K562 (cell line): Measurements from ENCODE around the gene NUF2. TPM values are rescaled to one million over a fixed set of nuclear protein-coding genes. Genes with fewer than 3 reads are reported as not detected.
"Not testable (repeated sequence)": the region's sequence is repeated elsewhere in the genome, so short reads cannot be mapped to it uniquely, and the experiment has no call there.

Source experiments
- ATAC-seq: fragments of 200-7000 bp; cut with Tn5 transposase; 3 replicates; pipeline ENCODE4 v1.9.1; 2020; ENCODE audit warnings: moderate library complexity
- BruUV-seq: library from RNA; stranded (reverse); fragments of 400-500 nt; replicated peaks from 2 replicates; lab custom pipeline; 2021; lab: Mats Ljungman, UMichigan
- CTCF ChIA-PET: fragments of 300-600 bp; formaldehyde crosslinking; extraction: SDS; loops from one replicate; lab custom pipeline; 2021; ENCODE audit warnings: low intra/inter-chr PET ratio; lab: Yijun Ruan, JAX
- POLR2A ChIA-PET: fragments of 300-600, 350-650 bp; sonication (Branson Sonifier 250); formaldehyde crosslinking; extraction: SDS; loops from one replicate; lab custom pipeline; 2021; ENCODE audit warnings: antibody characterized with exemption, inconsistent platforms; lab: Yijun Ruan, JAX
- DNase-seq, 4 experiments: peaks; one replicate each; pipeline versions ENCODE4 v3.0.0 to v3.0.0-alpha.2; 2011 to 2018; ENCODE audit warnings: low spot score in 3 of 4, mixed read lengths in 3 of 4; ENCODE audit errors: extremely low read depth in 1 of 4
- FAIRE-seq: peaks from 2 replicates; lab custom pipeline; 2011; peaks lifted over from hg19 to GRCh38; lab: Jason Lieb, UNC
- H2AFZ ChIP-seq: 2 replicates; pipeline ENCODE4 v1.6.0; 2011; ENCODE audit warnings: low read depth, low read length, control low read depth, inconsistent platforms
- H3K27ac ChIP-seq: fragments of 200-600 bp; 3 replicates; pipeline ENCODE4 v1.8.0; 2011; ENCODE audit warnings: low read depth, mild to moderate bottlenecking, control low read depth, inconsistent platforms, low read length, moderate library complexity, mixed read lengths; ENCODE audit errors: extremely low read depth
- H3K27me3 ChIP-seq, 2 experiments: fragments of 300-600 bp in 1 of 2; 2 replicates in 1 of 2; 3 replicates in 1 of 2; pipeline versions ENCODE4 v1.6.0 to v1.8.0; 2011; ENCODE audit warnings: inconsistent platforms in 2 of 2, low read length in 2 of 2, mild to moderate bottlenecking in 1 of 2, mixed read lengths in 1 of 2, moderate library complexity in 1 of 2; ENCODE audit not compliant: control insufficient read depth in 2 of 2, insufficient read depth in 2 of 2
- H3K36me3 ChIP-seq: fragments of 300-600 bp; 3 replicates; pipeline ENCODE4 v1.8.0; 2011; ENCODE audit warnings: mild to moderate bottlenecking, low read length, inconsistent platforms; ENCODE audit not compliant: control insufficient read depth, insufficient read depth
- H3K4me1 ChIP-seq, 2 experiments: fragments of 200-600 bp in 1 of 2; replicated peaks in 1 of 2; 2 replicates in 1 of 2; 3 replicates in 1 of 2; pipeline versions ENCODE4 v1.5.1 to v1.8.0; 2011; ENCODE audit warnings: inconsistent platforms in 2 of 2, low read length in 2 of 2, mild to moderate bottlenecking in 1 of 2, mixed read lengths in 1 of 2, moderate library complexity in 1 of 2; ENCODE audit not compliant: control insufficient read depth in 2 of 2, insufficient read depth in 2 of 2
- H3K4me2 ChIP-seq: 2 replicates; pipeline ENCODE4 v1.6.1; 2011; ENCODE audit warnings: low read length, control low read depth, inconsistent platforms, mixed read lengths; ENCODE audit not compliant: insufficient read depth
- H3K4me3 ChIP-seq: fragments of 200-600 bp; sonication (generic), shearing (Covaris generic); 2 replicates; pipeline ENCODE4 v1.5.1; 2016; ENCODE audit warnings: control low read depth, inconsistent platforms
- H3K79me2 ChIP-seq: fragments of 200-600 bp; 3 replicates; pipeline ENCODE4 v1.8.0; 2011; ENCODE audit warnings: low read length, inconsistent platforms; ENCODE audit not compliant: control insufficient read depth, insufficient read depth
- H3K9ac ChIP-seq, 2 experiments: 2 replicates each; pipeline versions ENCODE4 v1.6.0 to v1.6.1; 2011; ENCODE audit warnings: low read depth in 2 of 2, low read length in 2 of 2, control low read depth in 1 of 2, inconsistent platforms in 1 of 2, mild to moderate bottlenecking in 1 of 2, mixed read lengths in 1 of 2; ENCODE audit not compliant: insufficient read depth in 1 of 2
- H3K9me1 ChIP-seq: one replicate; pipeline ENCODE4 v1.6.0; 2011; ENCODE audit warnings: inconsistent platforms, mild to moderate bottlenecking, low read length, moderate library complexity; ENCODE audit not compliant: control insufficient read depth, insufficient read depth
- H3K9me3 ChIP-seq: replicated peaks from 2 replicates; pipeline ENCODE4 v1.5.1; 2011; ENCODE audit warnings: low read depth, low read length, inconsistent platforms; ENCODE audit not compliant: control insufficient read depth, insufficient read depth
- H4K20me1 ChIP-seq: replicated peaks from 2 replicates; pipeline ENCODE4 v1.6.1; 2011; ENCODE audit warnings: low read length, inconsistent platforms, mixed read lengths; ENCODE audit not compliant: control insufficient read depth, insufficient read depth
- POLR2G ChIP-seq: fragments of 200-400 bp; formaldehyde crosslinking; IDR thresholded peaks from 2 replicates; pipeline ENCODE4 v1.6.1; 2017; ENCODE audit warnings: low read depth, mild to moderate bottlenecking, antibody characterized with exemption, low read length, moderate library complexity
- PURB ChIP-seq: sonication (generic); formaldehyde crosslinking; IDR thresholded peaks from 2 replicates; pipeline ENCODE4 v1.9.0; 2021; ENCODE audit warnings: low read depth, mild to moderate bottlenecking, missing genetic modification reagents
- WGBS: fragments of 100-300 bp; shearing (Covaris generic); methylation state at CpG from one replicate; pipeline ENCODE4 v1.1.6; 2016; ENCODE audit warnings: low coverage, mixed read lengths; ENCODE audit not compliant: insufficient coverage; ENCODE audit errors: missing lambda C conversion rate; 5-methylcytosine and 5-hydroxymethylcytosine counted together
- in situ Hi-C: fragments of 300-500 bp; cut with MboI; formaldehyde crosslinking; loops from 4 replicates; pipeline ENCODE4 v1.15.0; 2018; ENCODE audit warnings: inconsistent platforms, mixed read lengths
- intact Hi-C: fragments of 100-400 bp; cut with micrococcal nuclease; formaldehyde crosslinking; loops from 2 replicates; pipeline ENCODE4 v1.14.2; 2022
- polyA plus RNA-seq, 8 experiments: library from polyadenylated mRNA; depleted of rRNA in 4 of 8; stranded (reverse) in 5 of 8; unstranded in 3 of 8; fragments of >200 nt; fragmentation: Nextera tagmentation in 2 of 8; fragmentation: Illumina TruSeq in 1 of 8; extraction: Ambion mirVana in 2 of 8; extraction: Trizol in 1 of 8; gene quantifications; 2 replicates each; pipeline versions ENCODE4 v1.2.1 to v1.2.3, GENCODE V29; 2011 to 2014; ENCODE audit warnings: inconsistent platforms in 1 of 8, missing spikeins in 1 of 8
- total RNA-seq, 7 experiments: library from RNA; depleted of rRNA in 6 of 7; stranded (reverse); fragments of >200 nt in 6 of 7; fragmentation: Illumina TruSeq in 2 of 7; extraction: Trizol in 2 of 7; gene quantifications; 2 replicates each; pipeline versions ENCODE4 v1.2.1 to v1.2.3, GENCODE V29; 2011 to 2021; ENCODE audit warnings: low replicate concordance in 1 of 7
- TF ChIP-seq, protein P1 (sequence below), 2 experiments: fragments of 450-650 bp; formaldehyde crosslinking in 1 of 2; IDR thresholded peaks; 2 replicates each; pipeline versions ENCODE4 v1.4.0 to v1.6.1; 2014 to 2020; ENCODE audit warnings: mild to moderate bottlenecking in 2 of 2, borderline replicate concordance in 1 of 2, low read depth in 1 of 2

NUF2 gene
- total and polyA plus RNA-seq, 9 of the 15 experiments (the other 6 are each of a cell fraction or from before 2014, with no cell fraction given), result 42.5 to 90.0 (median 60.3) TPM

DNA sequence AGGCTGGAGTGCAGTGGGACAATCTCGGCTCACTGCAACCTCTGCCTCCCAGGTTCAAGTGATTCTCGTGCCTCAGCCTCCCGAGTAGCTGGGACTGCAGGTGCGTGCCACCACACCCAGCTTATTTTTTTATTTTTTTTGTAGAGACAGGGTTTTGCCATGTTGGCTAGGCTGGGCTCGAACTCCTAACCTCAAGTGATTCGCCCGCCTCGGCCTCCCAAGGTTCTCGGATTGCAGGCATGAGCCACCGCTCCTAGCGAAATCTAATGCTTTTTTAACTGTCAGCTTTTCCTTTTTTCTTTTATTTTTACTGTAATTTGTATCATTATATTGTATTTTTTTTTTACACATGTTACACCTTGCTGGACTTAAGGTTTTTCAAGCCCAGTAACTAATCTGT, 36.4 kb downstream of the NUF2 start:
- H3K9ac ChIP-seq, H3K27me3 ChIP-seq, H3K27ac ChIP-seq, H3K4me1 ChIP-seq, H3K9me3 ChIP-seq, DNase-seq, BruUV-seq, H2AFZ ChIP-seq, CTCF ChIA-PET, H3K4me2 ChIP-seq, H3K79me2 ChIP-seq, in situ Hi-C loops, FAIRE-seq, intact Hi-C loops, ATAC-seq, H3K4me3 ChIP-seq: not testable (repeated sequence)
- 54% methylated on average over 11 of the region's 11 CpGs for WGBS
- peaks cover 28% of the 10 kb centered on the region; the same call in 2 of the 3 replicates for H3K36me3 ChIP-seq
- POLR2A ChIA-PET, result interaction anchor here (1.1 kb wide), 1 partner anchor 10 kb away, joined by 4 read pairs; no protein-coding TSS in a partner anchor
- TF ChIP-seq POLR2G, result peak; percentile 11; the same call in 1 of the 2 replicates
- TF ChIP-seq, all 486 proteins: peak for 1; not testable (repeated sequence) for 485
- not testable (repeated sequence) for H3K9me1 ChIP-seq, H4K20me1 ChIP-seq

- in situ Hi-C loops, result no loop called here
- intact Hi-C loops, result loop anchor here (1.0 to 5.0 kb wide), 3 partner anchors 1257 to 1712 kb away; no protein-coding TSS in a partner anchor
- CTCF ChIA-PET, result interaction anchor here (0.6 kb wide), 1 partner anchor 1712 kb away, joined by 3 read pairs; no protein-coding TSS in a partner anchor
- Histone ChIP-seq H3K79me2 (no peaks in the 10 kb centered on the region), H3K36me3 (peaks cover 3% of the 10 kb centered on the region; the same call in 1 of the 3 replicates), H3K9me1 (no peaks in the 10 kb centered on the region), H3K9me3 (no peaks in the 10 kb centered on the region), H4K20me1 (no peaks in the 10 kb centered on the region), H3K4me2 (no peak overlapping the region), H2AFZ (no peak overlapping the region), H3K9ac (no peak overlapping the region), H3K4me3 (no peak overlapping the region), H3K4me1 (no peaks in the 10 kb centered on the region), H3K27ac (no peak overlapping the region), H3K27me3 (no peaks in the 10 kb centered on the region)
- peak; percentile 11 for FAIRE-seq
- POLR2A ChIA-PET, result interaction anchor here (0.6 kb wide), 1 partner anchor 1143 kb away, joined by 4 read pairs; no protein-coding TSS in a partner anchor
- WGBS, result 2% methylated on average over 5 of the region's 5 CpGs
- no TSS peak for BruUV-seq
- ATAC-seq, result peak; percentile 78
- DNase-seq, result peak in 2 of 4 experiments; percentile 18 to 30
- TF ChIP-seq, protein P1, sequence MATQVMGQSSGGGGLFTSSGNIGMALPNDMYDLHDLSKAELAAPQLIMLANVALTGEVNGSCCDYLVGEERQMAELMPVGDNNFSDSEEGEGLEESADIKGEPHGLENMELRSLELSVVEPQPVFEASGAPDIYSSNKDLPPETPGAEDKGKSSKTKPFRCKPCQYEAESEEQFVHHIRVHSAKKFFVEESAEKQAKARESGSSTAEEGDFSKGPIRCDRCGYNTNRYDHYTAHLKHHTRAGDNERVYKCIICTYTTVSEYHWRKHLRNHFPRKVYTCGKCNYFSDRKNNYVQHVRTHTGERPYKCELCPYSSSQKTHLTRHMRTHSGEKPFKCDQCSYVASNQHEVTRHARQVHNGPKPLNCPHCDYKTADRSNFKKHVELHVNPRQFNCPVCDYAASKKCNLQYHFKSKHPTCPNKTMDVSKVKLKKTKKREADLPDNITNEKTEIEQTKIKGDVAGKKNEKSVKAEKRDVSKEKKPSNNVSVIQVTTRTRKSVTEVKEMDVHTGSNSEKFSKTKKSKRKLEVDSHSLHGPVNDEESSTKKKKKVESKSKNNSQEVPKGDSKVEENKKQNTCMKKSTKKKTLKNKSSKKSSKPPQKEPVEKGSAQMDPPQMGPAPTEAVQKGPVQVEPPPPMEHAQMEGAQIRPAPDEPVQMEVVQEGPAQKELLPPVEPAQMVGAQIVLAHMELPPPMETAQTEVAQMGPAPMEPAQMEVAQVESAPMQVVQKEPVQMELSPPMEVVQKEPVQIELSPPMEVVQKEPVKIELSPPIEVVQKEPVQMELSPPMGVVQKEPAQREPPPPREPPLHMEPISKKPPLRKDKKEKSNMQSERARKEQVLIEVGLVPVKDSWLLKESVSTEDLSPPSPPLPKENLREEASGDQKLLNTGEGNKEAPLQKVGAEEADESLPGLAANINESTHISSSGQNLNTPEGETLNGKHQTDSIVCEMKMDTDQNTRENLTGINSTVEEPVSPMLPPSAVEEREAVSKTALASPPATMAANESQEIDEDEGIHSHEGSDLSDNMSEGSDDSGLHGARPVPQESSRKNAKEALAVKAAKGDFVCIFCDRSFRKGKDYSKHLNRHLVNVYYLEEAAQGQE (IDR thresholded peaks at IDR 0.05; ENCODE audit: borderline replicate concordance), result peak; percentile 18; the same call in 1 of the 2 replicates
- TF ChIP-seq, protein P1 (CRISPR knock-in tag; IDR thresholded peaks at IDR 0.05; ENCODE audit: low read depth), result no peak
- no peak for TF ChIP-seq PURB
These were observed 39.6 kb downstream of the NUF2 start for GRCh38 chr1:163361123-163361934.
